ENCODE data around the gene KANSL1.

The KANSL1 gene

DNA sequence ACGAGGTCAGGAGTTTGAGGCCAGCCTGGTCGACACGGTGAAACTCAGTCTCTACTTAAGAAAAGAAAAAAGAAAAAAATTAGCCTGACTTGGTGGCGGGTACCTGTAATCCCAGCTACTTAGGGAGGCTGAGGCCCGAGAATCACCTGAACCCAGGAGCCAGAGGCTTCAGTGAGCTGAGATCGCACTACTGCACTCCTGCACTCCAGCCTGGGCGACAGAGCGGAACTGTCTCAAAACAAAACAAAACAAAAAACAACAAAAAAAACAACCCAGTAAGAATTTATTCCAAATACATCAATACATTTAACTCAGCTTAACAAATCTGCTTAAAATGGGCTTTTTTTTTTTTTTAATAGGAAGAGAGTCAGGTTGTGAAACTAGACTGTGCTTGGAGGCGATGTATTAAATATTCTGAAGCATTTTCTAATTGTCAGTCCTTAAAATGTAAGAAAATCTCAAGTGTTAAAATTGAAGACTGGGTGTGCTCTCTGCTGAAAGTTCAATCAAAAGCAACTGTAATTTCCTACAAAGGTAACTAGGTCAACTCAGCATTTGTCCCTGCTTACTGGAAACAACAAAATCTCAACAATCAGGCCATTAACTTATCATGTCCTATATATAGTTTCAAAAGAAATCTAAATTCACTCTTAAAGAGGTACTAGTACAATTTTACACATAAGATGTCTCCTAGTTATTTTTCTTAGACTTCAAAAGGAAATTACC lies 23.2 kb downstream of the KANSL1 start:
- TF ChIP-seq NFIC (IDR thresholded peaks at IDR 0.05) (no peak), TCF12 (IDR thresholded peaks at IDR 0.05; ENCODE audit: low read depth) (no peak), ZBTB7A (IDR thresholded peaks at IDR 0.05; ENCODE audit: low read depth) (no peak)

DNA sequence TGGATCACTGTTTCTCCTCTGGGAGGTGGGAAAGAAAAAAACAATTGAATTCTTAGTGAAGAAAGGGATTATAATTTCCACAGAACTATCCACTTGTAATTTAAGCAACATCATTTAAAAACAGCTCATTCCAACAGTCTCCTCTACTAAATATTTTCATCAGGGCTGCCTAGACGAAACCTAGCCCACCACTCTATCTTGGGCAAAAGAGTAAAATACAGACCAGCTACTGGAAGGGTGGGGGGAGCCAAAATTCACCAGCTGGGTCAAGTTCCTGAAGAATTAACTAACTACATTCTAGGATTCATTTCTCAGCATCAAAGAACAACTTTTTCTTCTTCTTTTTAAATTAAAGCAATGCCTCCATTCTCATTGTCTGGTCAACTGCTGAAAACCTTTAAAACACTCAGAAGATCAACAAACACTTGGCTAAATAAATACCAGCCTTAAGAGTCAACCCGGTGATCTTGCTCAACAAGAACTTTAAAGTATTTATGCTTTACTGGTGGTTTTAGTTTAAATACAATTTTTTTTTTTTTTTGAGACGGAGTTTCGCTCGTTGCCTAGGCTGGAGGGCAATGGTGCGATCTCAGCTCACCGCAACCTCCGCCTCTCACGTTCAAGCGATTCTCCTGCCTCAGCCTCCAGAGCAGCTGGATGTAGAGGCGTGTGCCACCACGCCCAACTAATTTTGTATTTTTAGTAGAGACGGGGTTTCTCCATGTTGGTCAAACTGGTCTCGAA lies 25.2 kb downstream of the KANSL1 start:
- TF ChIP-seq NFIC (IDR thresholded peaks at IDR 0.05) (no peak), CREB1 (IDR thresholded peaks at IDR 0.05; ENCODE audit: low read depth) (no peak)

- TF ChIP-seq TCF12 (IDR thresholded peaks at IDR 0.05; ENCODE audit: low read depth) (no peak), RAD21 (IDR thresholded peaks at IDR 0.05; ENCODE audit: low read depth) (no peak), CEBPB (IDR thresholded peaks at IDR 0.05) (no peak), FOXM1 (IDR thresholded peaks at IDR 0.05; ENCODE audit: borderline replicate concordance, low read depth) (no peak), YY1 (IDR thresholded peaks at IDR 0.05; ENCODE audit: low read depth) (no peak), NFIC (IDR thresholded peaks at IDR 0.05) (no peak)
Measured at GRCh38 chr17:46167267-46167666, 26.0 kb downstream of the KANSL1 start.

DNA sequence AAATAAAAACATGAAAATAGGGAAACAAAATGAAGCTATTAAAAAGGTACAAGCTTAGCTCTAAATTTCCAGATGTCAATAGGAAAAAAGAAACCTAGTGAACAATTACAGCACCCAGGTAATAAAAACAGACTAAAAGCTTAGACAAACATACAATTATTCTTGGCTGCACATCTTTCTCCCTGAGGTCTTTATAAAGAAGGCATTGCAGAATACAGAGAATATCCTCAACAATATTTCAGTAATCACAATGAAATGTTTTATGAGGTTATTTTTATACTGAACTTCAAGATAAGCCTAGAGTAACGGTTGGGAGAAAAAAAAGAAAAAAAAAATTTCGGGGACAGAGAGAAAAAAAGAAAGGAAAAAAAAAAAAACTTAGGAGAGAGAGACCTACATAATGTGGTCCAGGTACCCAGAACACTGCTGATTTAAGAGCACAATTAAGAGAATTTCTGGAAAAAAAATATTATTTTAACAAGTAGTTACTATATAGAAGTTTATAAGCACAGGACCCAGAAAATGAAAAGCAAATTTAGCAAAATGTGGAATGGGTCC lies 26.5 kb downstream of the KANSL1 start:
- TF ChIP-seq CEBPB (IDR thresholded peaks at IDR 0.05) = no peak
- TF ChIP-seq FOXM1 (IDR thresholded peaks at IDR 0.05; ENCODE audit: borderline replicate concordance, low read depth) = no peak

GRCh38 chr17:46163929-46164594 lies 29.2 kb downstream of the KANSL1 start:
- TF ChIP-seq EP300 (IDR thresholded peaks at IDR 0.05; ENCODE audit: borderline replicate concordance) (no peak), YY1 (IDR thresholded peaks at IDR 0.05; ENCODE audit: low read depth) (no peak), EGR1 (IDR thresholded peaks at IDR 0.05) (no peak)

- TF ChIP-seq CREB1 (IDR thresholded peaks at IDR 0.05; ENCODE audit: low read depth) (no peak), TAF1 (IDR thresholded peaks at IDR 0.05; ENCODE audit: low read depth) (no peak), NFIC (IDR thresholded peaks at IDR 0.05) (no peak), TCF12 (IDR thresholded peaks at IDR 0.05; ENCODE audit: low read depth) (no peak), EP300 (IDR thresholded peaks at IDR 0.05; ENCODE audit: borderline replicate concordance) (no peak), EGR1 (IDR thresholded peaks at IDR 0.05) (no peak)
- TF ChIP-seq, protein P1, sequence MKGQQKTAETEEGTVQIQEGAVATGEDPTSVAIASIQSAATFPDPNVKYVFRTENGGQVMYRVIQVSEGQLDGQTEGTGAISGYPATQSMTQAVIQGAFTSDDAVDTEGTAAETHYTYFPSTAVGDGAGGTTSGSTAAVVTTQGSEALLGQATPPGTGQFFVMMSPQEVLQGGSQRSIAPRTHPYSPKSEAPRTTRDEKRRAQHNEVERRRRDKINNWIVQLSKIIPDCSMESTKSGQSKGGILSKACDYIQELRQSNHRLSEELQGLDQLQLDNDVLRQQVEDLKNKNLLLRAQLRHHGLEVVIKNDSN (IDR thresholded peaks at IDR 0.05) = no peak
- TF ChIP-seq, protein P2, sequence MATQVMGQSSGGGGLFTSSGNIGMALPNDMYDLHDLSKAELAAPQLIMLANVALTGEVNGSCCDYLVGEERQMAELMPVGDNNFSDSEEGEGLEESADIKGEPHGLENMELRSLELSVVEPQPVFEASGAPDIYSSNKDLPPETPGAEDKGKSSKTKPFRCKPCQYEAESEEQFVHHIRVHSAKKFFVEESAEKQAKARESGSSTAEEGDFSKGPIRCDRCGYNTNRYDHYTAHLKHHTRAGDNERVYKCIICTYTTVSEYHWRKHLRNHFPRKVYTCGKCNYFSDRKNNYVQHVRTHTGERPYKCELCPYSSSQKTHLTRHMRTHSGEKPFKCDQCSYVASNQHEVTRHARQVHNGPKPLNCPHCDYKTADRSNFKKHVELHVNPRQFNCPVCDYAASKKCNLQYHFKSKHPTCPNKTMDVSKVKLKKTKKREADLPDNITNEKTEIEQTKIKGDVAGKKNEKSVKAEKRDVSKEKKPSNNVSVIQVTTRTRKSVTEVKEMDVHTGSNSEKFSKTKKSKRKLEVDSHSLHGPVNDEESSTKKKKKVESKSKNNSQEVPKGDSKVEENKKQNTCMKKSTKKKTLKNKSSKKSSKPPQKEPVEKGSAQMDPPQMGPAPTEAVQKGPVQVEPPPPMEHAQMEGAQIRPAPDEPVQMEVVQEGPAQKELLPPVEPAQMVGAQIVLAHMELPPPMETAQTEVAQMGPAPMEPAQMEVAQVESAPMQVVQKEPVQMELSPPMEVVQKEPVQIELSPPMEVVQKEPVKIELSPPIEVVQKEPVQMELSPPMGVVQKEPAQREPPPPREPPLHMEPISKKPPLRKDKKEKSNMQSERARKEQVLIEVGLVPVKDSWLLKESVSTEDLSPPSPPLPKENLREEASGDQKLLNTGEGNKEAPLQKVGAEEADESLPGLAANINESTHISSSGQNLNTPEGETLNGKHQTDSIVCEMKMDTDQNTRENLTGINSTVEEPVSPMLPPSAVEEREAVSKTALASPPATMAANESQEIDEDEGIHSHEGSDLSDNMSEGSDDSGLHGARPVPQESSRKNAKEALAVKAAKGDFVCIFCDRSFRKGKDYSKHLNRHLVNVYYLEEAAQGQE (IDR thresholded peaks at IDR 0.05; ENCODE audit: low read depth) = no peak
Measured at GRCh38 chr17:46163316-46163715, 29.9 kb downstream of the KANSL1 start.

DNA sequence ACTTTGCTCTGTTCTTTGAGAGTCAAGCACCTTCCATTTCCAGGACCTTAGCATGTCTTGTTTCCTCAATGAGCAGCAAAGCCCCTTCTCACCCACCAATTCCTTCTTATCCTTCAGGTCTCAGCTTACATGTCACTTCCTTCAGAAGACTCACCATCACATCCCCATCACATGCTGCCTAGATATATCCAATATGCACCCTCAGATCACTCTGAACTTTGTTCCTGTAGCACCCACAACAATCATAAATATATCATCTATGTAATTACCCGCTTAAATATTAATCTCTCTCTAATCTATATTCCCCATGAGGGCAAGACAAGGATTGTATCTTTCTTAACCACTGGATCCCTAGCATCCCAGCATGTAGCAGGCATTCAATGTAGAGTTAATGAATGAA lies 30.4 kb downstream of the KANSL1 start:
- no peak for TF ChIP-seq ZBTB7A (IDR thresholded peaks at IDR 0.05; ENCODE audit: low read depth)
- TF ChIP-seq CREB1 (IDR thresholded peaks at IDR 0.05; ENCODE audit: low read depth) = no peak
- no peak for TF ChIP-seq CEBPB (IDR thresholded peaks at IDR 0.05)
- TF ChIP-seq, protein P2 (IDR thresholded peaks at IDR 0.05; ENCODE audit: low read depth) = no peak
- TF ChIP-seq TAF1 (IDR thresholded peaks at IDR 0.05; ENCODE audit: low read depth) = no peak
- TF ChIP-seq TEAD4 (IDR thresholded peaks at IDR 0.05) = no peak
- TF ChIP-seq, protein P3, sequence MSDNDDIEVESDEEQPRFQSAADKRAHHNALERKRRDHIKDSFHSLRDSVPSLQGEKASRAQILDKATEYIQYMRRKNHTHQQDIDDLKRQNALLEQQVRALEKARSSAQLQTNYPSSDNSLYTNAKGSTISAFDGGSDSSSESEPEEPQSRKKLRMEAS (IDR thresholded peaks at IDR 0.05) = no peak
- TF ChIP-seq, protein P1 (IDR thresholded peaks at IDR 0.05) = no peak
- TF ChIP-seq EP300 (IDR thresholded peaks at IDR 0.05; ENCODE audit: borderline replicate concordance) = no peak
- TF ChIP-seq TCF12 (IDR thresholded peaks at IDR 0.05; ENCODE audit: low read depth) = no peak
- no peak for TF ChIP-seq FOXM1 (IDR thresholded peaks at IDR 0.05; ENCODE audit: borderline replicate concordance, low read depth)
- TF ChIP-seq RAD21 (IDR thresholded peaks at IDR 0.05; ENCODE audit: low read depth) = no peak
- TF ChIP-seq YY1 (IDR thresholded peaks at IDR 0.05; ENCODE audit: low read depth) = no peak
- no peak for TF ChIP-seq EGR1 (IDR thresholded peaks at IDR 0.05)
- no peak for TF ChIP-seq NFIC (IDR thresholded peaks at IDR 0.05)
